GM10266 (cell line): ENCODE results near the gene SRC.

ENCODE experiments used
- DNase-seq: peaks from one replicate; pipeline ENCODE4 v3.0.0; 2012; ENCODE audit errors: extremely low spot score
- CTCF ChIP-seq: IDR thresholded peaks from 2 replicates; pipeline ENCODE4 v1.5.1; 2012; ENCODE audit warnings: mild to moderate bottlenecking, low read depth; ENCODE audit not compliant: control insufficient read depth, insufficient read depth; ENCODE audit errors: missing control alignments

SRC gene

GRCh38 chr20:37325206-37325605 is 20.7 kb upstream of the SRC start:
- no peak for DNase-seq
- TF ChIP-seq CTCF, result no peak

- no peak for TF ChIP-seq CTCF
- no peak for DNase-seq
Measured at GRCh38 chr20:37326666-37327065, 19.3 kb upstream of the SRC start.

GRCh38 chr20:37327748-37328147 is 18.2 kb upstream of the SRC start:
- no peak for TF ChIP-seq CTCF

GRCh38 chr20:37328149-37328945 is 17.6 kb upstream of the SRC start:
- no peak for TF ChIP-seq CTCF
- no peak for DNase-seq

More at GRCh38 chr20:37327748-37328147, 18.2 kb upstream of the SRC start:
- no peak for DNase-seq

GRCh38 chr20:37329481-37330165 is 16.3 kb upstream of the SRC start:
- no peak for DNase-seq
- TF ChIP-seq CTCF, result no peak

- no peak for TF ChIP-seq CTCF
- DNase-seq, result no peak
Measured at GRCh38 chr20:37330316-37330715, 15.6 kb upstream of the SRC start.

GRCh38 chr20:37331060-37331857 is 14.7 kb upstream of the SRC start:
- TF ChIP-seq CTCF, result no peak
- no peak for DNase-seq
